ENCODE data around the gene RHO.

The RHO gene

GRCh38 chr3:129562803-129563202, 34.4 kb downstream of the RHO start:
- DNase-seq = no peak

- DNase-seq = no peak
These were observed 34.9 kb downstream of the RHO start for GRCh38 chr3:129563332-129563731.

GRCh38 chr3:129563850-129564535, 35.6 kb downstream of the RHO start:
- no peak for DNase-seq

GRCh38 chr3:129564981-129565644, 36.7 kb downstream of the RHO start:
- DNase-seq = no peak

- DNase-seq = no peak
These were observed 37.5 kb downstream of the RHO start for GRCh38 chr3:129565902-129566301.

- no peak for DNase-seq
These were observed 38.8 kb downstream of the RHO start for GRCh38 chr3:129567176-129567705.

GRCh38 chr3:129567939-129568338, 39.5 kb downstream of the RHO start:
- DNase-seq = no peak

- DNase-seq = no peak
These were observed 41.4 kb downstream of the RHO start for GRCh38 chr3:129569856-129570255.

- DNase-seq = no peak
These were observed 43.4 kb downstream of the RHO start for GRCh38 chr3:129571605-129572547.

GRCh38 chr3:129572603-129573002, 44.2 kb downstream of the RHO start:
- DNase-seq = no peak

- DNase-seq = no peak
These were observed 45.1 kb downstream of the RHO start for GRCh38 chr3:129573493-129573892.

- no peak for DNase-seq
These were observed 45.8 kb downstream of the RHO start for GRCh38 chr3:129574206-129574605.

GRCh38 chr3:129575233-129575996, 47.0 kb downstream of the RHO start:
- no peak for DNase-seq

GRCh38 chr3:129575997-129576384, 47.6 kb downstream of the RHO start:
- DNase-seq = no peak

- DNase-seq = no peak
These were observed 48.3 kb downstream of the RHO start for GRCh38 chr3:129576514-129577352.

- DNase-seq = no peak
These were observed 48.9 kb downstream of the RHO start for GRCh38 chr3:129577366-129577765.

- DNase-seq = no peak
These were observed 49.7 kb downstream of the RHO start for GRCh38 chr3:129577925-129578786.

- no peak for DNase-seq
These were observed 51.6 kb downstream of the RHO start for GRCh38 chr3:129579991-129580390.

- no peak for DNase-seq
These were observed 53.2 kb downstream of the RHO start for GRCh38 chr3:129581623-129582022.

GRCh38 chr3:129582799-129583198, 54.4 kb downstream of the RHO start:
- DNase-seq = no peak

- no peak for DNase-seq
These were observed 54.9 kb downstream of the RHO start for GRCh38 chr3:129583289-129583688.
